ENCODE results near the gene MEOX1.

MEOX1 gene

DNA sequence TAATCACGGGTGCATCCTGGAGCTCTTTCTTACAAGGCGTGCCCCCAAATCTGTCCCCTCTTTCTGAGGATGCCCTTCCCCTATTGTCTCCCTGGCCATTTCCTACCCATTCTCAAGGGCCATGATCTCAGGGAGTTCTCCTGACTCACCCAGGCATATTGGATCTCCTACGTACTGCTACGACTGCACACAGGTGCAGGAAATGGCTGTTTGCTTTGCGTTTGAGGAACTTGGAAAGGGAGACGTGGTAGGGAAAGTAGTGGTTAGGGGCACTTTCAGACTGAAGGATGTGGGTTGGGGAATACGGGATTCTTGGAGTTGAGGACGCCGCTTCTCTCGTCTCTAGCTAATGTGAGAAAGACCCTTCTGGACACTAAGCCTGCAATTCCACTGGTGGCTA lies 18.7 kb upstream of the MEOX1 start:
- DNase-seq (ENCODE audit: low read depth in 2 of 2), result no peak

DNA sequence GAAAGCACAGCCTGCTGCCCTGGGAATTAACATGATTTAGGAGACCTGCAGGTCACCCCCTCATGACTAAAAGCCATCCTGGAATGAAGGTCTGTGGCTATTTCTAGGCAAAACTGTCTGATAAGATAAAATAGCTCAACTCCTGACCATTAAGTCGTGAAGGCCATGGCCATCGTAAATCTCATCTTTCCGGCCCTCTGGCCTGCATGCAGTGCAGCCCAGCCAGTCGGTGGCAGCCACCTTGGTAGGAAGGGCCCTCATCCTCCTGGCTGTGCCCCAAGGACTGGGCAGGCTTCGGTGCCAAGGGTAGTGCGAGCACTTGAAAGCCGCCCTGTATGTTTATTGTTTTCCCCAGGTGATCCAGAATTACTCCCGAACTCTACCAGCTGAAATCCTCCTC lies 18.2 kb upstream of the MEOX1 start:
- no peak for DNase-seq (ENCODE audit: low read depth in 2 of 2)

DNA sequence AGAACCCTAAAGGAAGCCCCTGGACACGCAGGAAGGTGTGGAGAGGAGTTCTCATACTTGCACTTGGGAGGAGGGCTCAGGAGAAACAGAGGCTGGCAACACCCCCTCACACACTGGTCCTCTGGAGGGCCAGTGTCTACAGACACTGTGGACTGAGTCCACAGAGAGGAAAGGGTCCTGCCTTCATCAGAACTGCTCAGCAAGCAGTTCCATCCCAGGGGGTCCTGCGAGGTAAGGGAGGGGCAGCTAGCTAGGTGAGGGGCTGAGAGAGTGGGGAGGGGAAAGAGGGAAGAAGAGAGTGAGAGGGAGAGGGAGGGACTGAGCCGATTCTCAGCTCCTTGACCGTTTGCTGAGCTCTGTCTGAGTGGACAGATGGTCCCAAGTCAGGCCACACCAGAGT lies 17.7 kb upstream of the MEOX1 start:
- DNase-seq (ENCODE audit: low read depth in 2 of 2), result no peak

DNA sequence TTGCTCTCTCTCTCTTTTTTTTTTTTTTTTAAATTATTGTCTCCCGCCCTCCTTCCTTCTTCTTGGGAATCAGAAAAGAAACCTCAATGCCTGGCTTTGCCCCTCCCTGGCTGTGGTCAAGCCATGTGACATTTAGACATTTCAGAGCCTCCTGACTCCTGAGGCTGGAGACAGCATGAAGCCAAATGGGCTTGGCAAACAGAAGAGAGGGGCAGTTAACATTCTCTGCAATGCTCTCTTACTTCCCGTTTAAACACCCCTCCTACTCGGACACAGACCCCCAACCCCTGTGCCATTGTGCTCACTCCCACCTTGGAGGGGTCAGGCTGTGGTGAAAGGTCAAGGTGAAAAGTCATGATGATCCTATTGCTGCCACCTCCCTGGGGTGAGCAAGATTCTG lies 14.7 kb upstream of the MEOX1 start:
- no peak for DNase-seq (ENCODE audit: low read depth in 2 of 2)

DNA sequence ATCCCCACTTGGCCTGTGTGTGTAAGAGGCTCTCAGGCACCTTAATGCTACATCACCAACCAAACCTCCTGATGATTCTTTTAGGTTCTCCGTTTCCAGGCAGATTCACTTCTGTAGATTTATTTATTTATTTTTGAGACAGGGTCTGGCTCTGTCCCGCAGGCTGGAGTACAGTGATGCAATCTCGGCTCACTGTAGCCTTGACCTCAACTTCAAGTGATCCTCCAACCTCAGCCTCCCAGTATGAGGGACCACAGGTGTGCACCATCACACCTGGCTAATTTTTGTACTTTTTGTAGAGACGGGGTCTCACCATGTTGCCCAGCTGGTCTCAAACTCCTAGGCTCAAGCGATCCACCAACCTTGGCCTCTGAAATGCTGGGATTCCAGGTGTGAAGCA lies 12.7 kb upstream of the MEOX1 start:
- no peak for DNase-seq (ENCODE audit: low read depth in 2 of 2)

DNA sequence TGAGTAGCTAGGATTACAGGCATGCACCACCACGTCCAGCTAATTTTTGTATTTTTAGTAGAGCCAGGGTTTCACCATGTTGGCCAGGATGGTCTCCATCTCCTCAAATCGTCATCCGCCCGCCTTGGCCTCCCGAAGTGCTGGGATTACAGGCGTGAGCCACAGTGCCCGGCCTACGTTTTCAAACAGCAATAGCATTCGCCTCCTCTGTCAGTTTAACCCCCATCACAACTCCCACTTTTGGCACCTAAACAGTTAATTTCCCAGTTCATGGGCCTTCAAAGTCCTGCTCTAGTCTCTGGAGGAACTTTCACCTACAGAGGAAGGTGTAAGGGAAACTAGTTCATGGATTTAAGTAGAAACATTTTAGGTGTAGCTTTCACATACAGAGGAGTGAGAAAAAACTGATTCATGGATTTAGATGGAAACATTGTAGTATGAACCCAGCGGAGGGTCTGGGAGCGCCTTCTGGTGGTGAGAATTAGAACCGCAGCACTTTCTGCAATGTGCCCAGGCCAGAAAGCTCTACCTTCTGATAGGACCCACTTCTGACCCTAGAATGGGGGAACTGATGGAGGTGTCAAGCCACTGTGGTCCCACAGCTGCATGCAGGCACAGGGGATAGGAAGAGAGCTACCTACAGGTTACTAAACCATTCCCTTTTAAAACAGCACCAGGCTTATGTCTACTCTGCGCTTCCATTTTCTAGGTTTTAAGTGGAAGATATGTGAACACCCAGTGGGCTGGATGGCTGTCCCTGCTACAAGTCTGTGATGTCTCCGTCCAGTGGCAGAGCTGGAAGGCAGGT lies 12.0 kb upstream of the MEOX1 start:
- DNase-seq (ENCODE audit: low read depth in 2 of 2), result peak in 1 of 2 experiments; percentile 34

DNA sequence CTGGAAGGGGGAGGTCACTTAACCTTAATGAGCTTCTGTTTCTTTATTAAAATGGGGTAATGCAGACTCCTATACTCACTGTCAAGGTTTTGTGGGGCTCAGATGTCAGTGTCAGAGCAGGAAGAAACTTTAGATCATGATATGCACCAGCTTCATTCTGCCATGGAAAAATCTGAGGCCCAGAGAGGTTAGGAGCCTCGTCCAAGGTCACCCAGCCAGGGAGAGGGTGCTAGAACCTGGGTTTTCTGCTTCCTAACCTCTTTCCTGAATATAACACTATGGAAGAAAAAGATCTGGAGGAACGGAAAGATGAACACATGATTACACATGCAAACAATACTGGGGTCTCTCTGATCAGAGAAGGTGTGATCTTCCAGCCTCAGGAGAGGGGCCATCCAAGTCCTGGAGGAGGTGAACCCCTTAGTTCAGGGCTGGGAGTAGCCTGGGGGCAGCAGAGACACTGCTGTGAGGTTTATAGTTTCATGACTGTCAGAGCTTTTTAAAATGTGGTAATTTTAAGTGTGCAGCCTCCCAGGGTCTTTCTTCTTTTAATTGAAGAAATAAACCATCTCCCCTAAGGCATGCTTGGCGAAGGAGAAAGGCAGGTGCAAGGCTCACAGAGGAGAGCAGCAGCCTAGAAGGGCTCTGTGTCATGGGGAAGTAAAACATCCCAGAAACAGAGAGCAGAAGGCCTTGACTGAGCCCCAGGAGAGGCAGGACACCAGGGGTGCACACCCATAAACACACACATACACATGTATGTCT lies 10.2 kb upstream of the MEOX1 start:
- no peak for DNase-seq (ENCODE audit: low read depth in 2 of 2)

DNA sequence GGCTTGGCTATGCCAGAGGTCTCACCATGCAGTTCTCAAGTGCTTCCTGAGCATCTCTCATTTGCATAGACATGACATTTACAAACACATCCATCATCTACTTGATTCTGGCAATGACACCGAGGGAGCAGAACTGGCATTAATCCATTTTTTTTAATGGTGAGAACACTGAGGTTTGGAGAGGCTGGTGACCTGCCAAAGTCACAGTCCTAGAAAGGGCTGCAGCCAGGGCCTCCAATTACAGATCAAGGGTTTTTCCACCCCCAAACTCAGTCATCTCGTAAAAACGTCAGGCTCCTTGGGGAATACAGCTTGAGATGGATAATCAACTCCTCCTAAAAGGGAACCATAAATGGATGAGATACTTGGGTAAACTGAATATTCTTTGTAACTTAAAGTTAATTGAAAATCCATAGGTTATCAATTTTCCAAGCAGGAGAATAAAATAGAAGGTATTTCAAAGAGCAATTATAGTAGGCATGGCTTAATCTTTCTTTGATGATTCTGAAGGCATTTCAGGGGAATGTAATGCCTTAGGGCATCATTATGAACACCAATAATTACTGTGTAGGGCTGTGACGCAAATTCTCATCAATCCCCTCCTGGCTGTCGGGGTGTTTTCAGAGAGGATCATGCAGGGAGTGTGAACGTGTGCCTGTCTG lies 9.4 kb upstream of the MEOX1 start:
- no peak for DNase-seq (ENCODE audit: low read depth in 2 of 2)

DNA sequence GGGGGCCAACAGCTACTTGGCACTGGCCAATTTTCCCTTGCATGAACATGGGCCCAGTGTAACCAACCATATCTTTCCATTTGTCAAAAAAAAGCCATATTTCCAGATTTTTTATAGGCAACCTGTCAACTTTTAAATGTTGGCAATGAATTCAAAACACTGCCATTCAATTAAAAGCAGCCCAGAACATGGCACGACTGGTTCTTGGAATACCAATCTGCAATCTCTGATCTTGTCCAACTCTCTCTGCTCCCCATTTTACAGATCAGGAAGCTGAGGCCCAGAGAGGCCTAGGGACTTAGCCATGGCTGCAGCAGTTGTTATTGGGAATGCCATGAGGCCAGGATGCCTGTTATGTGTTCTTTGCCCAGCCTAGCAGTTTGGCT lies 8.9 kb upstream of the MEOX1 start:
- DNase-seq (ENCODE audit: low read depth in 2 of 2), result no peak

DNA sequence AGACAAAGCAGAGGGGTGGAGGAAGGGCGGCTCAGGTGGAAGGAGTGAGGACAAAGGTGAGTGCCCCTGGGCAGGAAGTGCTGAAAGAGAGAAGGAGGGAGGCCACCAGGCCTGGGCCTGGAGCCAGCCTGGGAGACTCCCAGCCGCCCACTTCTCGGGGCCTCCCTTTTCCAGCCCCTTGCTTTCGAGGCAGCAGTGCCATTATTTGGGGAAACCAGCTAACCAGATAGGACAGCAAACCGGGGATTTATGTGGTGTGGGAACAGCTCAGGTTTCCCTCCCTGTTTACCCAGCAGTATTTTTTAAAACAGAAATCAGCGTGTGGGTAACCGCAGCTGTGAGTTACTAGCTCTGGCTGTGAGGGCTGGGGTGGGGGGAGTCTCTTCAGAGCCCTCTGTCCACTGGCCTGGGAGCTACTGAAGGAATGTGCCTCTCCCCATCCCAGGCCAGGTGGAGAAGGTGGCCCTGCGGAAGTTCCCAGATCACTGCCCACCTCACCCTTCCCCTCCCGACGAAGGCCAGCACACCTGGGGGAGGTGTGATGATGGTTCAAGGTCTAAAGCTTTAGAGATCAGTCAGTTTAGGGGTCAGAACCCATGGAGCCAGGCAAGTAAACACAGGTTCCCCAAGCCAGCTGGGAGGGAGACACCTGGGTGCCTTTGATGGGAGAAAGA lies 8.4 kb upstream of the MEOX1 start:
- DNase-seq (ENCODE audit: low read depth in 2 of 2), result no peak

DNA sequence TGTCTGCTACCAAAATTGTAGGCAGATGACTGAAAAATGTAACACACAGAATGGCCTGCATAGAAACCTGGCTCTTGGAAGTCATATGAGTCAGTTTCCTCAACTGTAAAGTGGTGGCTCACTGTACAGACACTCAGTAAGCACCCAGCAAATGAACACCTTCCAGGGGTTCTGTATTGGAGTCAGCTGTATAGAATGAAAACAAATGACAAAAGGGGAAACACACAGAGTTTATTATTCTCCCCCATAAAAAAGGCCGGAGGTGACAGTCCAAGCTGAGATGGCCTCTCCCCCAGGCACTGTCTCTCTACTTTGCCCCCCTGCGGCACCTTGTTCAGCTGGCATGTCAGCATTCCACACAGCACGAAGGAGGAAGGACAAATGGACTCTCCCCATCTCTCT lies 6.2 kb upstream of the MEOX1 start:
- no peak for DNase-seq (ENCODE audit: low read depth in 2 of 2)

DNA sequence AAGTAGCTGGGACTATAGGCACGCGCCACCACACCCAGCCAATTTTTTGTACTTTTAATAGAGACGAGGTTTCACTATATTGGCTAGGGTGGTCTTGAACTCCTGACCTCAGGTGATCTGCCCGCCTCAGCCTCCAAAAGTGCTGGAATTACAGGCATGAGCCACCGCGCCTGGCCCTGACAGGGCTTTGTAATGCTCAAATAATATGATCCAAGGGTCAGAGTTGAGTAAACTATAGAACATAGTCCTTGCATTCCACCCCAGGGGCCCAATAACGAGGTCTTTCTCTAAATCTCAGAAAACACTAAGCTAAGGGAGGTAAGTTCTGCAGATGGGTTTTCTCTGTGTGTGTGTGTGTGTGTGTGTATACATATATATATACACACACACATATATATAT lies 5.8 kb upstream of the MEOX1 start:
- no peak for DNase-seq (ENCODE audit: low read depth in 2 of 2)

DNA sequence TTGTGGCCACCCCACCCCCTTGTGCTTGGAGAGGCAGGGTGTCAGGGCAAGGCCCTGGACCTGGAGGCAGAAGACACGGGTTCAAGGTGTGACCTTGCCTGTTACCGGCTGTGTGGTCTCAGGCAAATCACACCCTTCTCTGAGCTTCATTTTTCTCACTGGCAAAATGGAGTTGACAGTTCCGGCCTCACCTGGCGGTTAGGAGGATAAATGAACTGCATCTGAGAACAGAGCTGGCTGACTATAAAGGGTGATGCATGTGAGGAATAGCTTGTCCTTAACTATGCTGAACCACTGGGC lies 4.2 kb upstream of the MEOX1 start:
- DNase-seq (ENCODE audit: low read depth in 2 of 2), result no peak

DNA sequence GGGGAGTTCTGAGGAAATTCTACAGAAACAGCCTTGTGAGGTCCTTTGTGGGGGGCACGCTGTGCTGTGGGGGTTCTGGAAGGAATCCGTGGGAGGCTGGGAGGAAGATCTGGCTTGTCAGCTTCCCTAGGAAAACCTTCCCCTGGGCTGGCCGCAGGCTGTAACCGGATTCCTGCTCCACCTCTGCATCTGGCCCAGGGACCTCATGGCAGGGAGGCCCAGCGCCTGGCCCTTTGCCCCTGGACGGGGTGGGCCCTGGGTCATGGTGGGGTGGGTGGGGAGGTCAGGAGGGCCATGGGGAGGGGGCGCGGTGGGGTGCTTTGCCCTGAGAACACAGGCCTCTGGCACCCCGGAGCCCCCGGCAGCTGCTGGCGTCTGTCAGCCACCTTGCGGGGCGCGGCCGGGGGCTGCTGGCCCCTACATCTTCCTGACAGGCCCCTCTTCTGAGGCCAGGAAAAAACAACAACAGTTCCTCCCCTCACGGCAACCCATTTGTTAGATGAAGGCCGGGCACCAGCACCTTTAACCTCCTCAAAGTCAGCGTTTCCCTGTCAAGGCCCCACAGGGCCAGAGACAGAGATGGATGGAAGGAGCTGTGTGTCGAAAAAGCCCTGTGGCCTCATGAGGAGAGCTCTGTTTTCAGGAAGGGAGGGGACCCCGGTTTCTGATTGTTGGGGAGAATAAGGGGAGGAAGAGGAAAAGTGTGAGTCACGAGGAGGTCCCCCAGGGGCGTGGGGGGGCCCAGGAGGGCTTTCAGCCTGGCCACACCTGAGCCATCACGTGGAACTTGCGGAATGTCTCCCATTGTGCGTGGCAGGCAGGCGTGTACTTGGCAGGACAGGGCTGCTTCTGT lies 3.6 kb upstream of the MEOX1 start:
- no peak for DNase-seq (ENCODE audit: low read depth in 2 of 2)

DNA sequence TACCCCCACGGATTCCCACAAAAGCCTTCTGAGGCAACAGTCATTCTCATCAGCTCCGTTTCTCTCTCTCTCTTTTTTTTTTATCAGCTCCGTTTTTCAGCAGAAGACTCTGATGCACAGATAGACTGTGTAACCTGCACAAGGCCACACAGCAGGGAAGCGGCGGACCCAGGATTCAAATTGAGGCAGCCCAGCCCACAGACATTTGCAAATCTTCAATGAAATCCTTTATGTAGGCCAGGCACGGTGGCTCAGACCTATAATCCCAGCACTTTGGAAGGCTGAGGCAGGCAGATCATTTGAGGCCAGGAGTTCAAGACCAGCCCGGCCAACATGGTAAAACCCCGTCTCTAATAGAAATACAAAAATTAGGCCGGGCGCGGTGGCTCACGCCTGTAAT lies 2.4 kb upstream of the MEOX1 start:
- DNase-seq (ENCODE audit: low read depth in 2 of 2), result no peak

DNA sequence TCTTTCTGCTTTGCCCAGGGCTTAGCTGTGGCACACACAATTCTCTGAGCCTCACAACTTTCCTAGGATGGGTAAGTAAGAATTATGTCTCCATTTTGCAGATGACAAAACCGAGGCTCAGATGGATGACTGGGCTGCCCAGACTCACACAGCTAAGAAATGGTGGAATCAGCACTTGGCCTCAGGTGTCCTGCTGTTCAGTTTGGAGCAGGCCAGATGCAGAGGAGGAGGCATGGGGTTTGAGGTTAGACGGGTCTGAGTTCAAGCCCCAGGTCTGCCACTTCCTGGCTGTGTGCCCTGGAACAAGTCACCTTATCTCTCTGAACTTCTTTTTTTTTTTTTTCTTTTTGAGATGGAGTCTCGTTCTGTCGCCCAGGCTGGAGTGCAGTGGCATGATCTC lies 1.7 kb upstream of the MEOX1 start:
- DNase-seq (ENCODE audit: low read depth in 2 of 2), result no peak

DNA sequence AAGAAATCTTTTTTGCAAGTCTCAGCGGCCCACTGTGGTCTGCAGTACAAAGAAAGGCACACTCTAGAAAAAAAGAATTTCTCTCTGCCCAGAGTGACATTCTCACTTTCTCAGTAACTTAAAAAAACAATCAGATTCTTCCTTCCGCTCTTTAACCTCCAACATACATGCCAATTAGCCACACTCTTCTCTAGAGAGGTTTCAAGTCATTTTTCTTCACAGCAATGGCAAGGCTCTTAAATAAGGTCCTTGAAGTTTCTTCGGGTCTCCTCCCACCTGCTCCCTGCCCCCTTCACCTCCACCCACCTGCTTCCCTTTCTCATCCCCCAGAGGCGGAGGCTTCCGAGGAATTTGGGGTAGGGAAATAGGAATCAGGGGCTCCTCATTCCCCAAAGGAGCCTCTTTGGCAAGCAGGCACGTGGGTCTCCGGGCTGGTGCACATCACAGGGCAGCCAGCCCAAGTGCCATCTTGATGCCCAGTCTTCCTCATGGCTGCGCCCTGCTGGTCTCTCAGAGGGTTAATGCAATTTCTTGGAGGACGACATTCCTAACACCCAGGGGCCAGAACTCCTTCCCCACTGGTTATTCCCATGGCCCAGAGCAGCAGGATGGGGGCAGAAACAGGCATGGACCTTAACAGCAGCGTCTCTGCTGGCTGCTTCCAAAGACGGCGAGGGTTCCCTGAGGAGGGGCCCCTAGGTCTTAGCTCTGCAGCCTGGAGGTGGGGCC lies 855 bp upstream of the MEOX1 start:
- no peak for DNase-seq (ENCODE audit: low read depth in 2 of 2)

DNA sequence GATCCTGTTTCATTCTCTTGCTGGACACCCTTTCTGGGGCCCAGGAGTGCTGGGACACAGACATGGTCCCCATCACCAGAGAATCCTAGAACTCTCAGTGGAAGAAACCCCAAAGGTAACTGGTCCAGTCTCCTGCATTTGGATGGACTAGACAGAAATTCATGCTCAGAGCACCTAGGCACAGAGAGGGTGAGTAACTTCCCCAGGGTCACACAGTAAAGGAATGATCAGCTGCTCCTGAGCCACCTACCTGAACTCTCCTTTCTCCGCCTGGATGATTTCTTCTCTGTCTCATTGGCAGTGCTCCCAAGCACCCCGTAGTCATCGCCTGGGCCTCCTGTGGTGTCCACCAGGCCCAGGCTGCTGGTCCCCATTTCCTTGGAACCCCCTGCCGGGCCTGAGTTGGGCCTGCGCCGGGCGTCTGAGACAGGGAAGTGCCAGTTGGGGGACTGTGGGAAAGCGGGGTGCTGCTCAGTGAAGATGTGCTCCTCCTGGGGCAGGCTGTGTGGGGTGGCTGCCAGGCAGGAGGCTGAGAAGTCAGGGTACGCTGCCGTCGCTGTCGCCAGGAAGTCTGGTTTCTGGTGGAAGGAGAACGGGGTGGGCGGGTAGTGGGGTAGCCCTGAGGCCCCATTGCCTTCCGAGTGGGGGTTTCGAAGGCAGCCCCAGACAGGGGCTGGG lies 767 bp downstream of the MEOX1 start:
- no peak for DNase-seq (ENCODE audit: low read depth in 2 of 2)

DNA sequence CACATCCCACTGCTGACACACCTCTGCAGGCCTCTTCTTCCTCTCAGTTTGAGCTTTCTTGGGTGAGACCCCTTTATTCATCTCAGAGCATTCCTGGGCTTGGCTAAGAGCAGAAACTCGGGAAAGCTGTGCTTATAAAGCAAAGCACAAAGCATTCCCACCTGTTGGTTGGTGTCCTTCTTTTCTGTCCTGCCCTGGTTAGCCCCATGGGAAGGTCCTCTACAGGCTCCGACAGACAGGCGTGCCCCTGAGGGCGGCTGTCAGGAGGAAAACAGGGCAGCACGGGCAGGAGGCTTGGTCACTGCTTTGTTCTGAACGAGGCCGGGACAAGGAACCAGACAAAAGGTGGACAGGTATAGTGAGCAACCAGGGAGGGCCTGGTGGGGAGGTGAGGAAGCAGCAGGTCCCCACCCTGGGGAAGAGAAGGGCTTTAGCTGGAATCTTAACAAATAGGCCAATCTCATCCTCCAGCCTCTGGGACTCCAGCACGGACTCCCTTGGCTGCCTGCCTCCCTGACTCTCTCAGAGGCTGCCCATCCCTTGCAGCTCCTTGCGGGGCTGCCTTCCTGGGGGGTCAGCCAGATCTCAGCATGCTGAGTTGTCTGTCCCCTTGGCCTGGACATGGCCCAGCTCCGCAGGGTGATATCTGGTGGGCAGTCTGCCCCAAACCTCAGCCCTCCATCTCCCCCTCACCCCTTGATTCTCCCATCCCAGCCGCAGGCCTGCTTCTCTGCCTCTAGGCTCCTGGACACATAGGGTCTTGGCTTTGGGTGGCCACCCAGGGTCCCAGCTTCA lies 1.7 kb downstream of the MEOX1 start:
- no peak for DNase-seq (ENCODE audit: low read depth in 2 of 2)

DNA sequence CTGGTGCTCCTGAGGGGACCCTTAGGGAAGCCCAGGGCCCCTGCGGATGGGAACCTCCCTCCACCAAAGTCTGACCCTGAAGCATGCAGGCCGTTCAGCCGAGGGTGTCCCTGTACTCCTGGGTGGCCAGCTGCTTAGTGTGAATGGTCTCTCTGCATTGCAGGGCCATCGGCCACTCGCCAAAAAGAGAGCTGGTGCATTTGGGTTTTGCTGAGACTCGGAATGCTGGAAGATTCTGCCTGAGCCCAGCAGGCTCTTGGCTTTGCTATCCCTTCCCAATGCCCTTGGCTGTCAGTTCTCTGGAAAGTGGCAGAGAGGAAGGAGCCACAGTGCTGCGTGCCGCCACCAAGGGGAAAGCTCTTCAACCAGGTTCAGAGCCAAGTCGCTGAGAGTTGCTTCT lies 2.8 kb downstream of the MEOX1 start:
- no peak for DNase-seq (ENCODE audit: low read depth in 2 of 2)
